ENCODE results near the gene LAMB1.

Gene LAMB1

DNA sequence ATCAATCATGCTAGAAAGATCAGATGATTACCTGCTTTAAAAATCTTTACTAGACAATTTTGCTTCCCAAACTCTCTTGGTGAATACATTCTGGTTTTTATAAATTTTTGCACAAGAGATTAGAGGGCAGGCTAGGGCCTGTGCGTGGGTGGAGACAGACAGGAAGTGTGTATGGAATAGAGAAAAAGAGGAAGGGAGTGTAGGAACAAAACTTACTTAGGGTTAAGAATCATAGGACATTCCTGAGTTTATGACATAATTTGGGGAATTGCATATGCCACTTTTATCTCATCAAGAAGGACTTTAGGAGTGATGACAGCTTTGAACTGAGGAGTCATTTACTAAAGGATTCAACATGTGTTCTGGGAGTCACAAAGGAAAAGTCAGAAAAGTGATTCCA lies 31.3 kb downstream of the LAMB1 start:
- H3K4me3 ChIP-seq (ENCODE audit: low read depth, low read length): no peak overlapping the region
- TF ChIP-seq, protein P1, sequence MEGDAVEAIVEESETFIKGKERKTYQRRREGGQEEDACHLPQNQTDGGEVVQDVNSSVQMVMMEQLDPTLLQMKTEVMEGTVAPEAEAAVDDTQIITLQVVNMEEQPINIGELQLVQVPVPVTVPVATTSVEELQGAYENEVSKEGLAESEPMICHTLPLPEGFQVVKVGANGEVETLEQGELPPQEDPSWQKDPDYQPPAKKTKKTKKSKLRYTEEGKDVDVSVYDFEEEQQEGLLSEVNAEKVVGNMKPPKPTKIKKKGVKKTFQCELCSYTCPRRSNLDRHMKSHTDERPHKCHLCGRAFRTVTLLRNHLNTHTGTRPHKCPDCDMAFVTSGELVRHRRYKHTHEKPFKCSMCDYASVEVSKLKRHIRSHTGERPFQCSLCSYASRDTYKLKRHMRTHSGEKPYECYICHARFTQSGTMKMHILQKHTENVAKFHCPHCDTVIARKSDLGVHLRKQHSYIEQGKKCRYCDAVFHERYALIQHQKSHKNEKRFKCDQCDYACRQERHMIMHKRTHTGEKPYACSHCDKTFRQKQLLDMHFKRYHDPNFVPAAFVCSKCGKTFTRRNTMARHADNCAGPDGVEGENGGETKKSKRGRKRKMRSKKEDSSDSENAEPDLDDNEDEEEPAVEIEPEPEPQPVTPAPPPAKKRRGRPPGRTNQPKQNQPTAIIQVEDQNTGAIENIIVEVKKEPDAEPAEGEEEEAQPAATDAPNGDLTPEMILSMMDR (IDR thresholded peaks at IDR 0.05; ENCODE audit: low read depth, low read length): no peak

DNA sequence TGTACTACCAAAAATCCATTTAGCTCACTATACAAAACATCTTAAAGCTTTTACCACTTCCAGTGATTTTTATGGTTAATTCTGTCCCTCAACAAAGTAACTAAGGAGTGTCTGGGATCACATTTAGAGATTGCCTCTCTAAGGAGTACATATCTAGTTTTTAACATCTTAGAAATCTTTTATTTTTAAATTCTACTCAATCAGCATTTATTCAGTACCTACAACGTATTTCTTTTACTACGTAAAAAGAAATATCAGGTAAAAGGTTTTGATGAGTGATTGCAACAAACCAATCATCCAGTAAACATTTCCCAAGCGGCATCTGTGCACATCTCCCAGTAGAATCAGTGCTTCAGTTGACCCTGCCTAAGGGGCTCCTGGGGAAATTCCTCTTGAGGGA lies 31.9 kb downstream of the LAMB1 start:
- TF ChIP-seq, protein P1 (IDR thresholded peaks at IDR 0.05; ENCODE audit: low read depth, low read length): no peak
- H3K4me3 ChIP-seq (ENCODE audit: low read depth, low read length): no peak overlapping the region

DNA sequence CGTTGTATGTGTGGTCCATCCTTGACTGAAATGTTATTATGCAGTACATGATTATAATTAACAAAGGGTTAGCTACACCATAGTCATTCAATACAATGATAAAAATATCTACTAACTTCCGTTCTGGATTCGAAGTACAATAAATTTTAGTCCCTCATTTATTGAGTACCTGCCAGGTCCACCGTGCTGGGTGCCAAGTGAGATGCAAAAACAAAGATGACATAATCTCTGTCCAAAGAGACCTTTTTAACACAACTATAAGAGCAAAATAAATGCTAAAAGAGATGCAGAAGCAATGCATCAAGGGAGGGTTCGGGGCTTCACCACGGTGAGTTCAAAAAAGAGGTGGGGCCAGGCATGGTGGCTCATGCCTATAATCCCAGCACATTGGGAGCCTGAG lies 33.1 kb downstream of the LAMB1 start:
- TF ChIP-seq, protein P1 (IDR thresholded peaks at IDR 0.05; ENCODE audit: low read depth, low read length): no peak
- H3K4me3 ChIP-seq (ENCODE audit: low read depth, low read length): no peak overlapping the region

DNA sequence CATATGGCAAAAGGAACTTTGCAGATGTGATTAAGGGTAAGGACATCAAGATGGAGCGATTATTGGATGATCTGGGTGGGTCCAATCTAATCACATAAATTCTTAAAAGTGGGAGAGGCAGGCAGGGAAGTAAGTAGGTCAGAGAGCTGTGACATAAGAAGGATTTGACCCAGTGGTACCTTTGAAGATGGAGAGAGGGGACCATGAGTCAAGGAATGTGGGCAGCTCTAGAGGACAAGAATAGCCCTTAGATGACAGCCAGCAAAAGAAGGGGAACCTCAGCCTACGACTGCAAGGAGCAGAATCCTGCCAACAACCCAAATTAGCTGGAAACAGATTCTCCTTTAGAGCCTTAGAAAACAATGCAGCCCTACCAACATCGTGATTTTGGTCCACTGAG lies 34.5 kb downstream of the LAMB1 start:
- no peak overlapping the region for H3K4me3 ChIP-seq (ENCODE audit: low read depth, low read length)
- TF ChIP-seq, protein P1 (IDR thresholded peaks at IDR 0.05; ENCODE audit: low read depth, low read length): no peak

DNA sequence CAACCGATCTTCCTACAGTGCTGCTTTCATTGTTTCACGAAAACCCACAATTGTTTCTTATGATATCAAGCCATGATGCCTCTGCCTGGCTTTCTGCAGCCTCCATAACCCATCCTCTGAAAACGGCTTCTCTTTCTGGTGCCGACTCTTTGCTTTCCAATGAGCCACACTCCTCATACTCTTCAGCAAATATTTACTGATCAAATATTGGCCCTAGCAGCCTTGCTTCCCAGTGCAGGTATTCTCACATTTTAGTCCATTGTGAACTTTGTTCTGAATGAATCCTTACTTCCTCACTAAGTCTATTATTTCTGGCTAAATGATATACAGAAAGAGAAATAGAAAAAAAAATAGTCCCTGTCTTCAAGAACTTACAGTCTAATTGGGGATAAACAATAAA lies 35.5 kb downstream of the LAMB1 start:
- TF ChIP-seq, protein P1 (IDR thresholded peaks at IDR 0.05; ENCODE audit: low read depth, low read length): no peak
- no peak overlapping the region for H3K4me3 ChIP-seq (ENCODE audit: low read depth, low read length)

DNA sequence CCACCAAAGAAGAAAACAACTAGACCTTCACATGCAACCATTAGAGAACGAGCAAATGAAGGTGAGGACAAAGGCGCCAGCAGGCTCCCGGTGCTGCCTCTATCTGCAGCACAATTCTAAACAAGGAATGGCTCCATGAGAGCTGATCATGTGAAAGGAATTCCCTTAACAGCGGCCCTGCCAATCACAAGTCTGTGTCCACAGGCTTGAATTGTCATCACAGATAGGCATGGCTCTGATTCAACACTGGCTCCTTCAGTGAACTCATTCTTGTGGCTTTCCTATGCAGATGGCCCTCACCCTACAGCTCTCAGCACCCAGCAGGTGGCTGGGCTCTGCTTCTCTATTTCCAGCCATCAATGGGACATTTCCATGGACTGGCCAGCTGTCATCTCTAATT lies 36.2 kb downstream of the LAMB1 start:
- TF ChIP-seq, protein P1 (IDR thresholded peaks at IDR 0.05; ENCODE audit: low read depth, low read length): 0 out of 2 replicates have a peak, but pooled peaks have one; percentile 5
- H3K4me3 ChIP-seq (ENCODE audit: low read depth, low read length): no peak overlapping the region

DNA sequence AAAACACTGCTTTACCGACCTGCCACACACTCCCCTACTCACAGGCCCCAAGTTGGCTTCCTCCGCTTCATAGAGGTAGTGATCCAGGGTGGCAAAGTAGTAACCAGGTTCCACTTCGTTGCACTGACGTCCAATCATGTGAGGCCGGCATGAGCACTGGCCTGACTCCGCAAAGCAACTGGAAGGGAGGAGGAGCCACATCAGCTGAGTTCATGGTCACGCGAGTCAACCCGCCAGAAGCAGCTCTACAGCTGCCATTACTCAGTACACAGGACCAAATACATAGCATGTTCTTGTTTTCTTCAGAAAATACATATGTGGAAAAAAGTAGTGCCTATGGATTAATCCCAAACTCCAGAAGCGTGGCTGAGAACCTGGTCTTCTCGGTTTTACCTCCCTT lies 38.5 kb downstream of the LAMB1 start:
- H3K4me3 ChIP-seq (ENCODE audit: low read depth, low read length): no peak overlapping the region
- TF ChIP-seq, protein P1 (IDR thresholded peaks at IDR 0.05; ENCODE audit: low read depth, low read length): no peak

All from WI38 (cell line).